NCI-H446 (cell line): ENCODE data around the gene USP38.
"Not testable (repeated sequence)": the region's sequence is repeated elsewhere in the genome, so short reads cannot be mapped to it uniquely, and the experiment has no call there.

Experiments
- DNase-seq, 2 experiments: peaks; one replicate each; lab custom pipeline; 2025; lab: John Stamatoyannopoulos, UW

The USP38 gene

GRCh38 chr4:143184503-143185252, at the start of gene USP38:
Gene USP38 (plus strand): TSS chr4:143184917. CDS start chr4:143185451, 534 bp downstream.
- DNase-seq: peak; percentile 82 to 91

- DNase-seq: no peak
Measured at GRCh38 chr4:143135358-143135757, 49.4 kb upstream of the USP38 start.

GRCh38 chr4:143140696-143141095, 44.0 kb upstream of the USP38 start:
- DNase-seq: no peak

- DNase-seq: peak; percentile 83 to 84
Measured at GRCh38 chr4:143148521-143148920, 36.2 kb upstream of the USP38 start.

GRCh38 chr4:143156853-143157252, 27.9 kb upstream of the USP38 start:
- DNase-seq: no peak

- no peak for DNase-seq
Measured at GRCh38 chr4:143163614-143164013, 21.1 kb upstream of the USP38 start.

- not testable (repeated sequence) for DNase-seq
Measured at GRCh38 chr4:143166722-143167121, 18.0 kb upstream of the USP38 start.

GRCh38 chr4:143178923-143179322, 5.8 kb upstream of the USP38 start:
- DNase-seq: no peak

GRCh38 chr4:143183513-143184216, 1.1 kb upstream of the USP38 start:
- no peak for DNase-seq

- peak in 1 of 2 experiments; percentile 82 for DNase-seq
Measured at GRCh38 chr4:143184217-143184502, 557 bp upstream of the USP38 start.

- no peak for DNase-seq
Measured at GRCh38 chr4:143185253-143186107, 763 bp downstream of the USP38 start.

GRCh38 chr4:143186212-143186611, 1.5 kb downstream of the USP38 start:
- DNase-seq: no peak

- DNase-seq: no peak
Measured at GRCh38 chr4:143186649-143187048, 1.9 kb downstream of the USP38 start.

GRCh38 chr4:143188136-143189088, 3.7 kb downstream of the USP38 start:
- DNase-seq: no peak

GRCh38 chr4:143189528-143189927, 4.8 kb downstream of the USP38 start:
- DNase-seq: no peak

GRCh38 chr4:143195581-143195980, 10.9 kb downstream of the USP38 start:
- peak in 1 of 2 experiments; percentile 4 for DNase-seq

GRCh38 chr4:143196323-143196722, 11.6 kb downstream of the USP38 start:
- no peak for DNase-seq

- DNase-seq: no peak
Measured at GRCh38 chr4:143199503-143199902, 14.8 kb downstream of the USP38 start.

GRCh38 chr4:143202824-143203223, 18.1 kb downstream of the USP38 start:
- peak in 1 of 2 experiments; percentile 6 for DNase-seq

GRCh38 chr4:143203577-143203976, 18.9 kb downstream of the USP38 start:
- DNase-seq: no peak

GRCh38 chr4:143207555-143207954, 22.8 kb downstream of the USP38 start:
- DNase-seq: peak in 1 of 2 experiments; percentile 27
